GM12878 (cell line): ENCODE data around the gene SNX30. TPM values are rescaled to one million over a fixed set of nuclear protein-coding genes. Genes with fewer than 3 reads are reported as not detected.

Experiments
- ATAC-seq: fragments of 200-7000 bp; cut with Tn5 transposase; 3 replicates; pipeline ENCODE4 v1.9.1; 2020; ENCODE audit warnings: mild to moderate bottlenecking, moderate library complexity
- BruUV-seq: library from RNA; stranded (reverse); fragments of 400-500 nt; replicated peaks from 2 replicates; lab custom pipeline; 2021; lab: Mats Ljungman, UMichigan
- CTCF ChIA-PET: fragments of 300-600 bp; sonication (Branson Sonifier 250); formaldehyde crosslinking; extraction: SDS; loops from one replicate; lab custom pipeline; 2021; ENCODE audit warnings: inconsistent platforms; lab: Yijun Ruan, JAX
- POLR2A ChIA-PET: fragments of 350-600 bp; formaldehyde crosslinking; extraction: SDS; loops from one replicate; lab custom pipeline; 2021; ENCODE audit warnings: inconsistent platforms; lab: Charles Lee
- RAD21 ChIA-PET: fragments of 300-600 bp; sonication (Branson Sonifier 250); formaldehyde crosslinking; loops from one replicate; lab custom pipeline; 2023; ENCODE audit warnings: antibody characterized with exemption; ENCODE audit not compliant: unreplicated experiment; lab: Charles Lee
- SMC1A ChIA-PET: fragments of 300-600 bp; sonication (Branson Sonifier 250); formaldehyde crosslinking; loops from one replicate; lab custom pipeline; 2023; ENCODE audit not compliant: unreplicated experiment, uncharacterized antibody; lab: Charles Lee
- DNase-seq: peaks from one replicate; pipeline ENCODE4 v3.0.0-alpha.2; 2011; ENCODE audit warnings: low read depth, low spot score
- FAIRE-seq: peaks from 3 replicates; lab custom pipeline; 2011; peaks lifted over from hg19 to GRCh38; lab: Jason Lieb, UNC
- H2AFZ ChIP-seq: 2 replicates; pipeline ENCODE4 v1.6.0; 2011; ENCODE audit warnings: low read depth, low read length, control low read depth; ENCODE audit not compliant: control insufficient read depth
- H3K27ac ChIP-seq: 2 replicates; pipeline ENCODE4 v1.5.1; 2011; ENCODE audit warnings: control low read depth; ENCODE audit not compliant: control insufficient read depth, insufficient read depth
- H3K27me3 ChIP-seq, 2 experiments: replicated peaks in 1 of 2; 2 replicates each; pipeline versions ENCODE4 v1.6.0 to v1.6.1; 2011; ENCODE audit warnings: low read length in 1 of 2; ENCODE audit not compliant: control insufficient read depth in 2 of 2, insufficient read depth in 2 of 2
- H3K36me3 ChIP-seq, 2 experiments: 2 replicates each; pipeline ENCODE4 v1.5.1; 2011; ENCODE audit warnings: low read length in 1 of 2; ENCODE audit not compliant: control insufficient read depth in 2 of 2, insufficient read depth in 2 of 2
- H3K4me1 ChIP-seq: 2 replicates; pipeline ENCODE4 v1.6.1; 2011; ENCODE audit warnings: mild to moderate bottlenecking, low read length, moderate library complexity, mixed read lengths; ENCODE audit not compliant: control insufficient read depth, insufficient read depth
- H3K4me2 ChIP-seq: 2 replicates; pipeline ENCODE4 v1.6.0; 2011; ENCODE audit warnings: control low read depth; ENCODE audit not compliant: control insufficient read depth, insufficient read depth
- H3K4me3 ChIP-seq: fragments of 200-600 bp; sonication (generic); 2 replicates; pipeline ENCODE4 v1.5.1; 2016
- H3K79me2 ChIP-seq: 2 replicates; pipeline ENCODE4 v1.6.0; 2011; ENCODE audit warnings: low read length; ENCODE audit not compliant: control insufficient read depth, insufficient read depth
- H3K9ac ChIP-seq: 2 replicates; pipeline ENCODE4 v1.8.0; 2011; ENCODE audit warnings: low read length, control low read depth, mixed read lengths; ENCODE audit not compliant: control insufficient read depth, insufficient read depth
- H3K9me3 ChIP-seq: replicated peaks from 3 replicates; pipeline ENCODE4 v1.5.1; 2011; ENCODE audit warnings: mild to moderate bottlenecking, low read length; ENCODE audit not compliant: control insufficient read depth, insufficient read depth
- H4K20me1 ChIP-seq: 2 replicates; pipeline ENCODE4 v1.6.0; 2011; ENCODE audit not compliant: control insufficient read depth, insufficient read depth
- FOS ChIP-seq: IDR thresholded peaks from 3 replicates; pipeline ENCODE4 v1.6.1; 2011; ENCODE audit warnings: borderline replicate concordance; ENCODE audit not compliant: insufficient read length; ENCODE audit errors: extremely low read depth
- MEF2A ChIP-seq: IDR thresholded peaks from 2 replicates; pipeline ENCODE4 v1.6.1; 2011; ENCODE audit warnings: low read depth, mild to moderate bottlenecking, low read length, moderate library complexity; ENCODE audit not compliant: insufficient read depth
- MYC ChIP-seq: IDR thresholded peaks from 2 replicates; pipeline ENCODE4 v1.6.1; 2011; ENCODE audit warnings: mild to moderate bottlenecking, low read length, moderate library complexity, inconsistent platforms; ENCODE audit not compliant: insufficient read depth, insufficient replicate concordance, insufficient read length, severe bottlenecking
- SMAD1 ChIP-seq: fragments of 450-650 bp; IDR thresholded peaks from 2 replicates; pipeline ENCODE4 v1.6.1; 2018; ENCODE audit warnings: mild to moderate bottlenecking, low read depth; ENCODE audit not compliant: partially characterized antibody
- ZNF384 ChIP-seq: IDR thresholded peaks from 2 replicates; pipeline ENCODE4 v1.6.1; 2012; ENCODE audit warnings: low read depth, mild to moderate bottlenecking, low read length, improper control_type of control experiment, borderline replicate concordance
- WGBS: methylation state at CpG from one replicate; pipeline ENCODE4 v1.1.6; 2016; ENCODE audit warnings: low lambda C conversion rate; ENCODE audit not compliant: insufficient replicate concordance, insufficient coverage; ENCODE audit errors: missing lambda C conversion rate; 5-methylcytosine and 5-hydroxymethylcytosine counted together
- in situ Hi-C: fragments of 300-500 bp; cut with MboI; formaldehyde crosslinking; loops from 9 replicates; pipeline ENCODE4 v1.14.3; 2018; ENCODE audit warnings: mixed read lengths
- intact Hi-C: fragments of 100-400 bp; cut with micrococcal nuclease; formaldehyde crosslinking; loops from one replicate; pipeline ENCODE4 v1.14.2; 2022; ENCODE audit not compliant: unreplicated experiment
- polyA plus RNA-seq, 11 experiments: library from polyadenylated mRNA; depleted of rRNA in 4 of 11; unstranded in 6 of 11; stranded (reverse) in 5 of 11; fragments of >200 nt; fragmentation: Nextera tagmentation in 4 of 11; fragmentation: Illumina TruSeq in 1 of 11; extraction: Ambion mirVana in 4 of 11; extraction: Trizol in 1 of 11; gene quantifications; 1 replicate in 1 of 11; 2 replicates in 10 of 11; pipeline versions ENCODE4 v1.2.1 to v1.2.3, GENCODE V29; 2011 to 2016; ENCODE audit warnings: inconsistent platforms in 2 of 11, missing spikeins in 2 of 11, low read depth in 1 of 11
- total RNA-seq, 4 experiments: library from RNA; depleted of rRNA in 3 of 4; stranded (reverse); fragments of >200 nt in 3 of 4; fragmentation: Illumina TruSeq in 1 of 4; extraction: Trizol in 1 of 4; gene quantifications; 2 replicates each; pipeline versions ENCODE4 v1.2.1 to v1.2.3, GENCODE V29; 2013 to 2021

SNX30 gene
- total and polyA plus RNA-seq, 10 of the 15 experiments (the other 5 are each of a cell fraction or from before 2014, with no cell fraction given): 0.53 to 4.0 (median 1.5) TPM

DNA sequence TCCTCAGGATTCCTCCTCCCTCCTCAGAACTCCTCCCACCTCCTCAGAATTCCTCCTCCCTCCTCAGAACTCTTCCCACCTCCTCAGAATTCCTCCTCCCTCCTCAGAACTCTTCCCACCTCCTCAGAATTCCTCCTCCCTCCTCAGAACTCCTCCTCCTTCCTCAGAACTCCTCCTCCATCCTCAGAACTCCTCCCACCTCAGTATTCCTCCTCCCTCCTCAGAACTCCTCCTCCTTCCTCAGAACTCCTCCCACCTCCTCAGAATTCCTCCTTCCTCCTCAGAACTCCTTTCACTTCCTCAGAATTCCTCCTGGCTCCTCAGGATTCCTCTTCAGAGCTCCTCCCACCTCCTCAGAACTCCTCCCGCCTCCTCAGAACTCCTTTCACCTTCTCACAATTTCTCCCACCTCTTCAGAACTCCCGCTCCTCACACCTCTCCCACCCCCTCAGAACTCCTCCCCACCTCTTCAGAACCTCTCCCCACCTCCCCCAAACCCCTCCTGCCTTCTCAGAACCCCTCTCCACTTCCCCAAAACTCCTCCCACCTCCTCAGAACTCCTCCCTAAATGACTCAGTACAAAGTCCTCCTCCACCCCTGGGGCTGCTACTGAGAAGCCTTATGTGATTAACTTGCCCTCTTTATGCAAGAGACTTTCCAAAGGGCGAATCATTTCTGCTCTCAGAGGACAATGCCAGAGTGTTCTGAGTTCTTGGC, 116.9 kb downstream of the SNX30 start:
- intact Hi-C loops: no loop called here
- SMC1A ChIA-PET: interaction anchor here (0.7 kb wide), 1 partner anchor 48 kb away, joined by 3 read pairs; no protein-coding TSS in a partner anchor

DNA sequence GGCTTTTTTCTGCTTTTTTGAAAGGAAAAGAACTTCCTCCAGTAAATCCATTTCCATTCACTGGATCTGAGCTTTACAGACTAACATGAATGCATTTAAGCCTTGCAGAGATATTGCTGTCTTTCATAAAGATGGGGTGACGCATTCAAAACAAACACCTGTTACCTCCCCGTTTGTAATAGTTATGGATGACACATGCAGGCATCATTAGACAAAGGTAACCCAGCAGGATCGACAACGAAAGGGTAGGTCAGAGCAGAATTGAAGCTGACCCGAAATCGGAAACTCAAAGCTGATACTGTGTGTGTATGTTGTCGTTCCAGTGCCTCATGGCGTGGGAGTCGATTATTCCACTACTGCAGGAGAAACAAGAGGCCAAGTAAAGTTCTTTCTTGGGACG, 117.9 kb downstream of the SNX30 start:
- in situ Hi-C loops (no loop called here), intact Hi-C loops (no loop called here)
- ChIA-PET CTCF (interaction anchor here (1.5 kb wide), 1 partner anchor 35 kb away, joined by 3 read pairs; no protein-coding TSS in a partner anchor), POLR2A (no interaction called here), SMC1A (no interaction called here), RAD21 (no interaction called here)
- H3K4me2 ChIP-seq: no peak overlapping the region; the same call in 1 of the 2 replicates
- TF ChIP-seq MYC (no peak), ZNF384 (no peak), MEF2A (no peak), SMAD1 (no peak)
- H3K79me2 ChIP-seq: no peaks in the 10 kb centered on the region
- H3K27me3 ChIP-seq: no peaks in the 10 kb centered on the region; a peak in 1 of 4 replicates
- peaks cover 26% of the 10 kb centered on the region for H3K4me1 ChIP-seq
- no peak overlapping the region for H3K9ac ChIP-seq
- ATAC-seq: no peak
- H3K4me3 ChIP-seq: no peak overlapping the region
- no TSS peak for BruUV-seq
- DNase-seq: no peak
- WGBS: 92% methylated on average over 10 of the region's 10 CpGs
- no peaks in the 10 kb centered on the region for H4K20me1 ChIP-seq
- no peak overlapping the region for H3K27ac ChIP-seq
- no peak for FAIRE-seq
- no peak overlapping the region for H2AFZ ChIP-seq
- H3K36me3 ChIP-seq: no peaks in the 10 kb centered on the region; a peak in 1 of 4 replicates
- H3K9me3 ChIP-seq: no peaks in the 10 kb centered on the region

More for the DNA sequence above, 116.9 kb downstream of the SNX30 start:
- in situ Hi-C loops: no loop called here
- Histone ChIP-seq H3K36me3 (no peaks in the 10 kb centered on the region; a peak in 1 of 4 replicates), H3K27me3 (no peaks in the 10 kb centered on the region; a peak in 1 of 4 replicates), H3K79me2 (no peaks in the 10 kb centered on the region), H3K4me3 (no peak overlapping the region), H3K9me3 (no peaks in the 10 kb centered on the region), H3K4me1 (peaks cover 34% of the 10 kb centered on the region), H3K9ac (no peak overlapping the region), H4K20me1 (no peaks in the 10 kb centered on the region), H3K27ac (no peak overlapping the region), H3K4me2 (no peak overlapping the region), H2AFZ (no peak overlapping the region)
- ChIA-PET CTCF (interaction anchor here (1.5 kb wide), 1 partner anchor 36 kb away, joined by 3 read pairs; no protein-coding TSS in a partner anchor), RAD21 (no interaction called here), POLR2A (no interaction called here)
- FAIRE-seq (no peak), DNase-seq (no peak), ATAC-seq (no peak)
- no TSS peak for BruUV-seq
- TF ChIP-seq FOS: no peak
- 32% methylated on average over 2 of the region's 3 CpGs for WGBS
